ENCODE data around the gene SLC22A2. TPM values are rescaled to one million over a fixed set of nuclear protein-coding genes. Genes with fewer than 3 reads are reported as not detected.
"Not testable (repeated sequence)": the region's sequence is repeated elsewhere in the genome, so short reads cannot be mapped to it uniquely, and the experiment has no call there.

The SLC22A2 gene
- total RNA-seq, 1 donor from 2014 or later = not detected

GRCh38 chr6:160238761-160239751 lies 19.6 kb downstream of the SLC22A2 start:
- H3K4me3 ChIP-seq (ENCODE audit: low read depth, low read length) = no peak overlapping the region
- TF ChIP-seq CTCF (conservative IDR thresholded peaks at IDR 0.05; ENCODE audit: low read depth, low read length) = no peak
- DNase-seq (ENCODE audit: low read depth) = no peak

DNA sequence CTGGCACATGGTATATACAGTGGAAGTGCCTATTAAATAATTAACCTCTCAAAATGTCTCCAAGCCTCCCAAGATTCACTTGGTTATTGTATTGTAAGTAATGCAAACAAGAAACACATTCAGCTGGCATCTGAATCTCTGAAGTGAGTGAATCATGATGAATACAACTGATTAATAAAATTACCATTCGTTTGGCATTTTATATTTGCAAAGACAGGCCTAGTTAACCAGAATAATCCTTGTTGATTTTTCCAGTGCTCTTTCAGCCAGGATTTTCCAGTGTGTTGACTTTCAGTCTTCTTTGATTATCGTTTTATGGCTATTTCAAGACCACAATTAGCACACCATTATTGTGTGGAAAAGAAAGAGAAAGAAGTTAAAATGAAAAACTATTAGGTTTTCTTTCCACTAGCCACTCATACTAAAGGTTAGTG lies 20.3 kb downstream of the SLC22A2 start:
- no peak for DNase-seq (ENCODE audit: low read depth)
- TF ChIP-seq CTCF (conservative IDR thresholded peaks at IDR 0.05; ENCODE audit: low read depth, low read length) = no peak
- H3K4me3 ChIP-seq (ENCODE audit: low read depth, low read length) = no peak overlapping the region

DNA sequence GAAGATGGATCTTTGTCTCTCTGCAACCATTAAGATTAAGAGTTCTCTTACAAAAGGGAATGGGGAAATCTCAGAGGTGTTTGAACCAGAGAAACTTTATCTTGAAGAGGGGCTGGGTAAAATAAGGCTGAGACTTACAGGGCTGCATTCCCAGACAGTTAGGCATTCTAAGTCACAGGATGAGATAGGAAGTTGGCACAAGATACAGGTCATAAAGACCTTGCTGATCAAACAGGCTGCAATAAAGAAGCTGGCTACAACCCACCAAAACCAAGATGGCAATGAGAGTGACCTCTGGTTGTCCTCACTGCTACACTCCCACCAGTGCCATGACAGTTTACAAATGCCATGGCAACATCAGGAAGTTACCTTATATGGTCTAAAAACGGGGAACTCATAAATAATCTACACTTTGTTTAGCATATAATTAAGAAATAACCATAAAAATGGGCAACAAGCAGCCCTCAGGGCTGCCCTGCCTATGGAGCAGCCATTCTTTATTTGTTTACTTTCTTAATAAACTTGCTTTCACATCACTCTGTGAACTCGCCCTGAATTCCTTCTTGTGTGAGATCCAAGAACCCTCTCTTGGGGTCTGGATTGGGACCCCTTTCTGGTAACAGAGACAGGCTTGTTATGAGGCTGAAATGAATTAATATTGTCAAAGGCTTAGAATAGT lies 20.9 kb downstream of the SLC22A2 start:
- H3K4me3 ChIP-seq (ENCODE audit: low read depth, low read length); DNase-seq (ENCODE audit: low read depth): not testable (repeated sequence)

GRCh38 chr6:160236235-160236872 lies 22.3 kb downstream of the SLC22A2 start:
- H3K4me3 ChIP-seq (ENCODE audit: low read depth, low read length); DNase-seq (ENCODE audit: low read depth): not testable (repeated sequence)

DNA sequence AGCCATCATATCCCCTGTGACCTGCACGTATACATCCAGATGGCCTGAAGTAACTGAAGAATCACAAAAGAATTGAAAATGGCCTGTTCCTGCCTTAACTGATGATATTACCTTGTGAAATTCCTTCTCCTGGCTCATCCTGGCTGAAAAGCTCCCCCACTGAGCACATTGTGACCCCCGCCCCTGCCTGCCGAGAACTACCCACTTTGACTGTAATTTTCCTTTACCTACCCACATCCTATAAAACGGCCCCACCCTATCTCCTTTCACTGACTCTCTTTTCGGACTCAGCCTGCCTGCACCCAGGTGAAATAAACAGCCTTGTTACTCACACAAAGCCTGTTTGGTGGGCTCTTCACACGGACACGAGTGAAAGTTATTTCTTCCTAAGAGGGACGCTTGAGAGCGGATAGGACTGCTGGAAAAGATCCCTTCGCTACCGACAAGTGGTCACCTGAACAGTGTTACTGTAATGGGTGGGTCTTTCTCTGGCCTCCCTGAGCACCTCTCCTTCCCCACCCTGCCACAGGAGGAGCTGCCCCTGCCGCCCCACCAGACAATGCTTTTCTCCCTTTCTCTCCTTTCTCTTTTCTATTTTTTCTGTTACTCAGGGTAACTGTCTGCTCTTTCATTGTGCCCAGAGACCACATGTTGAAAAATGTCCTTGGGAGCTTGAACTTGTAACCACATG lies 24.5 kb downstream of the SLC22A2 start:
- not testable (repeated sequence) for H3K4me3 ChIP-seq (ENCODE audit: low read depth, low read length)

DNA sequence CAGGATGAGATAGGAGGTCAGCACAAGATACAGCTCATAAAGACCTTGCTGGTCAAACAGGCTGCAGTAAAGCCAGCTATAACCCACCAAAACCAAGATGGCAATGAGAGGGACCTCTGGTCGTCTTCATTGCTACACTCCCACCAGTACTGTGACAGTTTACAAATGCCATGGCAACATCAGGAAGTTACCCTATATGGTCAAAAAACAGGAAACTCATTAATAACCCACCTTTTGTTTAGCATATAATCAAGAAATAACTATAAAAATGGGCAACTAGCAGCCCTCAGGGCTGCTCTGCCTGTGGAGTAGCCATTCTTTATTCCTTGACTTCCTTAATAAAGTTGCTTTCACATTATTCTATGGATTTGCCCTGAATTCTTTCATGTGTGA lies 30.9 kb downstream of the SLC22A2 start:
- no peak for TF ChIP-seq CTCF (conservative IDR thresholded peaks at IDR 0.05; ENCODE audit: low read depth, low read length)
- no peak for DNase-seq (ENCODE audit: low read depth)
- no peak overlapping the region for H3K4me3 ChIP-seq (ENCODE audit: low read depth, low read length)

More for the DNA sequence above, 24.5 kb downstream of the SLC22A2 start:
- not testable (repeated sequence) for DNase-seq (ENCODE audit: low read depth)

DNA sequence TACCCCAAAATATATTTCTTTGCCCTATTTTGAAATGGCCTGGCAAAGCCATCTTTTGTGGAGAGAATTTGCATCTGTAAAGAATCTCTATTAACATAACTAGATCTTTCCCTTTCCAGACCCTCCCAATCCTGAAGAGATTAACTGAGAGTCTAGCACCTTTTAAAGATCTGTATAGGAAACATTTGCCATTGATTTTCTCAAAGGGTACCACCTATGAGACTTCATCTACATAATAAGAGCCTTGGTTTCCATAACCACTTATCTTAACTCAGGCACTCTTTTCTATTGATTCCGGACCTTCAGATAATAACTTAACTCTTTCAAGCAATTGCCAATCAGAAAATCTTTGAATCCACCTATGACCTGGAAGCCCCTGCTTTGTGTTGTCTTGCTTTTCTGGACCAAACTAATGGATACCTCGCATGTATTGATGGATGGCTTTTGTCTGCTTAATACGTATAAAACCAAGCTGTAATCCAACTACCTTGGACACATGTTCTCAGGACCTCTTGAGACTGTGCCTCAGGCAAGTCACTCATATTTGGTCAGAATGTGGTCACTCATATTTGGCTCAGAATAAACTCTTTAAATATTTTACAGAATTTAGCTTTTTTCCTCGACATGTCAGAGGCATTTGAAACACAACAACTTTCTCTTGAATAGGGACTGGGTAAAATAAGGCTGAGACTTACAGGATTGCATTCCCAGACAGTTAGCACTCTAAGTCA lies 31.4 kb downstream of the SLC22A2 start:
- DNase-seq (ENCODE audit: low read depth) = no peak
- TF ChIP-seq CTCF (conservative IDR thresholded peaks at IDR 0.05; ENCODE audit: low read depth, low read length) = no peak
- no peak overlapping the region for H3K4me3 ChIP-seq (ENCODE audit: low read depth, low read length)

Measured in epithelial cell of proximal tubule (primary cell).